ENCODE data around the gene RAPGEF4.

The RAPGEF4 gene

GRCh38 chr2:172894689-172895387, 159.2 kb downstream of the RAPGEF4 start:
- no peak for DNase-seq (ENCODE audit: extremely low read depth in 1 of 2, low read depth in 1 of 2)

DNA sequence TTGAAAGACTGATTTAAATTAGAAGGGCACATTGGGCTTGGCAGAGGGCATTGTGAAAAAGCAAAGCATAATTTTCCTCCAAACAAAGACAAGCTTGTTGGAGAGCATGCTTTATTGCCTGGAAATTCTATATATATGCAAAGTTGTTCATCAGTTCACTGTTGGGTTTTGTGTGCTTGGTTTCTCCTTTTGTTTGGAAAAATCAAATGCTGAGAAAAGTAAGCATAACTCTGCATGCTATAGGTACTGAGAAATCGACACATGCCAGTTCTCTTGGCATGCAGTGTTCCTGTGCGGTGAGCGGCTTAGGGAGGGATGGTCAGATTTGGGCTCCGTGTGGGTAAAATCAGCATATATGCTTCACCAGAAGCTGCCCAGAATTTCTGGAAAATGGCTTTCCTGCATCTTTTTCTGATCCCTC, 161.0 kb downstream of the RAPGEF4 start:
- DNase-seq (ENCODE audit: extremely low read depth in 1 of 2, low read depth in 1 of 2) = no peak

DNA sequence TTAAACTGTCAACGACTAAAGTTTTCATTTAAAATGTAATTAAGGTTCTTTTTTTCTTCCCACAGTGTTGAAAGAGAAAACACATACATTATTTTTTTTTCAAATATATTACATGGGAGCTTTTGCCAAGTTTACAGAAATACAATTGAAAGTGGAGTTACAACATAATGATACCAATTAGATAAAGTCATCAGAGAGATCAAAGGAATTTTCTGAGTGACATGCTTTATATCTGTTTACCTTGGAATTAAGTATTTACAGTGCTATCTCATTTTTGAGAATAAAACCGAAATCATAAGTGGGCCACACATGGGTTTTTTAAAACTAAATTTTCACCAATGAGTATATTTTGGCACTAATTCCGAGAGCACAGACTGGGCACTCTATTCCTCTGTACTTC, 165.2 kb downstream of the RAPGEF4 start:
- no peak for DNase-seq (ENCODE audit: extremely low read depth in 1 of 2, low read depth in 1 of 2)

GRCh38 chr2:172901913-172902312, 166.3 kb downstream of the RAPGEF4 start:
- DNase-seq (ENCODE audit: extremely low read depth in 1 of 2, low read depth in 1 of 2) = no peak

DNA sequence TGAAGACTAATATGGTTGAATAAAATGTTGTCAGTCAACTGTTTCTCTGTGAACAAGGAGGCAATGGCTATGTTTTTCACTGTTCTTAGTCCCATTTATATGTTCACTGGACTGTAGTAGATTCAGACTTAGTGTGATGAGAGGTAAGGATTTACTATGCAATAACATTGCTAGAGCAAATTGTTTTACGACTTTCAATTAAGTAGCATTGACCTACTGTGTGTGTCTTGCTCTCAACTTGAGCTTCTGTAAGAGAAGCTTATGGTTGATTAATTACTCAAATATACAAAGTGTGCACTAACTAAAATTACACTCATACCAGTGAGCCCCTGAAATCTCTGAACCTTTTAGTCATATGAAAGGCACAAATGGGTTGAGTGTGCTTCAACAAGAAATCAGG, 168.6 kb downstream of the RAPGEF4 start:
- no peak for DNase-seq (ENCODE audit: extremely low read depth in 1 of 2, low read depth in 1 of 2)

DNA sequence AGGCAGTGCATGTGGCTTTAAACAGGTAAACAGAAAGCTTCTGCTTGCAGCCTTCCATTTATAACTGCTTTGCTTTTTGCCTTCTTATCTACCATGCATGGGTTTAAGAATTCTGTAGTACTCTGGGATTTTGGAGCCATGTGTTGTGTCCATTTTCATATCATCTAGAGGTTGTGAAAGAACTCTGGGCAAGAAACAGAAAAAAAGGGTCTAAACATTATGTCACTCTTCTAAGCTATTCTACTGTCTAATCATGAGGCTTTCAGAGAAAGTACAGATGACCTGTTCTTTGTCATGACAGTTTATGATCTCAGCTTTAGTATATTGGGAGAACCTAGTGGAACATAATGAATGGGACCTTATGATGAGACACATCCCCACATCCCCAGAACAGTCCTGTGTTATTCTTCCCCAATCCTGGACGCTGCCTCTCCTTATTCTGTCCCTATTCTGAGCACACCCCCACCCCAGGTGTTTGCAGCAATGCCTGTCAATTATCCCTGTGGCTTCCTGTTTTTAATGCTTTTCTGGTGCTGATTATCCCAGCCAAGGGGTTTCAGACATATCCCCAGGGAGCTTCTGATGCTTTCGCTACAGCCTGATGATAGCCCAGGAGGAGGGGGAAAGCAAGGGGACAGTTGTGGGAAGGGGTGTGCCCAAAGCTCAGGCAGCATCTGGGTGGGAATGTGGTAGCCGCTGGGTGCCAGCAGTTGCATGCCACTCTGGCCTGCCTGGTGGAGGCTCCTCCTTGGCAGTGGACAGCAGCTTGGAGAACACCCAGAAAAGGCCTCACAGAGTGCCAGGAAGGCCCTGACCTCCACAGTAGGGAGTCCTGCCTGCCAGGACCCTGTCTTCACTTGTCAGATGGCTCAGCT, 170.5 kb downstream of the RAPGEF4 start:
- DNase-seq (ENCODE audit: extremely low read depth in 1 of 2, low read depth in 1 of 2) = no peak

DNA sequence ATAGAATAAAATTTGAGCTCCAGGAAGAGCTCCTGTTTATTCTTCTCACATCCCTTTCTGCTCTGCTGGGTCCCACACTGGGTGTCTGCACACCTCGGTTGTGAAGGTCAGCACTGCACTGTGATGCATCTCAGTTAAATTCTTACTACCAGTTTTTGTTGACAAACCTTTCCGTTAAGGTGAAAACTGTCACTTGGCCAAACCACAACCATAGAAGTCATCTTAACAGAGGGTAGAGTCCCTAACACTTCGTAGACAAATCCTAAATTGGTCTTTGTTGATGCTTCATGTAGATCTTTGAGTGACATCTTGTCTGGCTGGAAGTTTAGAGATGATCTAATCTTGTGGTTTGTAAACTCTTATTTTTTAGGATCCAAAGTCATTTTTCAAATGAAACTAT, 172.6 kb downstream of the RAPGEF4 start:
- DNase-seq (ENCODE audit: extremely low read depth in 1 of 2, low read depth in 1 of 2) = no peak

DNA sequence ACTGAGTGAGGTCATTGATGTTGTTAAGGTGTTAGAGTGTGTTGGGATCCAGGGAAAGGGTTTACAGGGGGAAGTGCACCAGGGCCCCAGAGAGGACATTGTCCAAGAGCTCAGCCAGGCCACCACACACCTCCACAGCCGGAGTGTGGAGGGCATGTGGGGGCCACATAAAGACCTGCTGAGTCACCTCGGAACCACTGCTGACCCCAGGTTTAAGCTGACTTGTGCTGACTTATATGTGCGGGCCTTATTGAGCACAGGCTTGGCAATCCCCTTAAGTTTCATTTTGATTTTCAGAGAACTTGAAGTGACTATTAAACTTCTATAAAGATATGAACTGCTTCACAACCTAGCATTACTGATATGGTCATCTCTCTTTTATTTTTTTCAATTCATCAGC, 173.8 kb downstream of the RAPGEF4 start:
- no peak for DNase-seq (ENCODE audit: extremely low read depth in 1 of 2, low read depth in 1 of 2)

DNA sequence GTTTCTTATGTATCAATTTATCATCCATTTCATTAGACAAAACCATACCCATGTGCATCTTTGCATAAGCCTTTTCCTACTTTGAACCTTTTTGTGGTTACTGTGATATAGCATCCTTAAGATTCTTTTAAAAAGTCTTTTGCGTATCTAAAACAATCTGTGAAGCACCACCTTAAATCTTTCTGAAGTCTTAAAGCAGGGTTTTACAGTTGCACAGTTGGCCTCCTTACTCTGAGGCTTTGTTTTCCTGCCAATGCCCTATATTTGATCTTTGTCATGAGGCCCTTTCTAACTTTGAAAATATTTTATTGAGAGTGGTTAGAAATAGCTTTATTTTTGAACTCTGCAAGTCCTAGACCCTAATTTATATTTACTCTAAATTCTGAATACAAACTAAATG, 176.6 kb downstream of the RAPGEF4 start:
- DNase-seq (ENCODE audit: extremely low read depth in 1 of 2, low read depth in 1 of 2) = no peak

- DNase-seq (ENCODE audit: extremely low read depth in 1 of 2, low read depth in 1 of 2) = no peak
Measured at GRCh38 chr2:172914341-172915008, 178.8 kb downstream of the RAPGEF4 start.

DNA sequence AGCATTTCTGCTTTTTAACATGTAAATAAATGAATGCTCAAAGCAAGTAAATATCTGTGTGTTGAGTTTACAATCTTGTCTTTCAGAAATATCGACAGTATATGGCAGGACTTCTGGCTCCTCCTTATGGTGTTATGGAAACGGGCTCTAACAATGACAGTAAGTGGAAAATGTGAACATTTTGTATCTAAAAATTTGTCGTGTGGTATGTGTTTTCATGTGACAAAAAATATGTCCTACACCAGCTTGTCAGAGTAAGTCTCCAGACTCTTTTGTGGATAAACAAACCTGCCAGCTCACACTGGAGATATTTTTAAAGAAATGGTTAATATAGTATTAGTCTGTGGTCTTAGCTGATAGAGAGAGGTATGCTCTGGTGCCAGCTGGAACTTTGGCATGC, 182.1 kb downstream of the RAPGEF4 start:
- no peak for DNase-seq (ENCODE audit: extremely low read depth in 1 of 2, low read depth in 1 of 2)

- no peak for DNase-seq (ENCODE audit: extremely low read depth in 1 of 2, low read depth in 1 of 2)
Measured at GRCh38 chr2:172919732-172920131, 184.1 kb downstream of the RAPGEF4 start.

- DNase-seq (ENCODE audit: extremely low read depth in 1 of 2, low read depth in 1 of 2) = no peak
Measured at GRCh38 chr2:172921532-172922236, 186.0 kb downstream of the RAPGEF4 start.

GRCh38 chr2:172922306-172922705, 186.7 kb downstream of the RAPGEF4 start:
- DNase-seq (ENCODE audit: extremely low read depth in 1 of 2, low read depth in 1 of 2) = no peak

DNA sequence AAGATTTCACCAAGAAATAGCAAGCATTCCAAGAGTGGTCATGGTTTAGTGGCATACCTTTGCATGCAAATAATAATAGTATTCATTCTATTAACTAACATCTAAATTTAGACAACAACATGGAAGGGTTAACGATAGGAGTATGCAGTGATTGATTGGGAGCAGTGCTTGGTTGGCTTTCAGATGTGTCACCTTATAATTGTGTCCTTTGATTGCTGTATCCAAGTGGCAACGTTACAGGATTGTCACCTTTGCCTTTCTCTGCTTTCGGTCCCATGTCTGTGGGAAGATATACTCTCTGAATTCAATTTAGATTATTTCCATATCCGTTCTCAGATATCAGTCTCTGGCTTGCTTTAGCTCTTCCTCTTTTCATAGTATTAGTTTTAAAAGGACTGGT, 187.2 kb downstream of the RAPGEF4 start:
- no peak for DNase-seq (ENCODE audit: extremely low read depth in 1 of 2, low read depth in 1 of 2)

GRCh38 chr2:172924097-172924660, 188.5 kb downstream of the RAPGEF4 start:
- no peak for DNase-seq (ENCODE audit: extremely low read depth in 1 of 2, low read depth in 1 of 2)

- DNase-seq (ENCODE audit: extremely low read depth in 1 of 2, low read depth in 1 of 2) = no peak
Measured at GRCh38 chr2:172925600-172925999, 190.0 kb downstream of the RAPGEF4 start.

GRCh38 chr2:172926785-172927640, 191.4 kb downstream of the RAPGEF4 start:
- no peak for DNase-seq (ENCODE audit: extremely low read depth in 1 of 2, low read depth in 1 of 2)

DNA sequence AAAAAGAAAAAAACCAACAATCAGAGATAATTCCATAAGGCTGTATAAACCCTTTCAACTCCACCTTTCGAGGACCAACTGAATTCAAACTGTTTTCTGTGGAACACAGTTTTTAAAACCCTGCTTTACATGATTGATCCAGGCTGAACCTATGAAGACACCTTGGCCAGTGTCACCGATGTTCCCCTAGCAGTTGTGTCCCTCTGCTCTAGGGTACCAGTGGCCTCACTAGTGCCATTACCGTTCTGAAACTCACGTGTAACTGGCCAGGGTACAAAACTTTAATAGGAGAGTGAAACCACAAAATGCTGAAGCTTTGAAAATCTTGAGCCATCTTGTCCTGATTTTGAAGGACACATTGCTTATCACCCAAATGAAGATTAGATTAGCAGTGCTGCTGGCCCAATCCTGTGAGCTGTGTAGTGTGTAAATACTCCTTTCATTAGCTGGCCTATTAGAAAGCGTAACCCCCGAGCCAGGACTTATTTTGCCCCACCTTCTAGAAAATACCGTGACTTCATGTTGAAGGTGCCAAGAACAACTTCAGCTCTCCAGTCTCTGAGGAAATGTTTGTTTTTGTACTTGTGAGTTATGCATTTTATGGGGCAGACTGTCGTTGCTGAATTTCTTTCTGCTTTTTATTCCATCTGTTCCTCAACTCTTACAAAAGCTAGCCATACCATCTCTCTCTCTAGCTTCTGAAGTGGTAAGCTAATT, 192.2 kb downstream of the RAPGEF4 start:
- no peak for DNase-seq (ENCODE audit: extremely low read depth in 1 of 2, low read depth in 1 of 2)
